HEK293 (cell line): ENCODE results near the gene KIFAP3.

Source experiments
- CTCF ChIA-PET: fragments of 350-600 bp; formaldehyde crosslinking; extraction: SDS; loops from one replicate; lab custom pipeline; 2021; ENCODE audit warnings: antibody characterized with exemption; lab: Yijun Ruan, JAX
- POLR2A ChIA-PET: fragments of 300-600 bp; formaldehyde crosslinking; extraction: SDS; loops from one replicate; lab custom pipeline; 2020; ENCODE audit warnings: antibody characterized with exemption, inconsistent platforms; lab: Yijun Ruan, JAX
- H3K27ac ChIP-seq: fragments of 200-500 bp; sonication (Bioruptor generic); 2 replicates; pipeline ENCODE4 v1.5.1; 2014; ENCODE audit warnings: low read depth, low read length, control low read depth, inconsistent platforms; ENCODE audit errors: extremely low read depth
- H3K36me3 ChIP-seq, 2 experiments: fragments of 200-500 bp in 1 of 2; sonication (Bioruptor generic) in 1 of 2; 1 replicate in 1 of 2; 2 replicates in 1 of 2; pipeline ENCODE4 v1.5.1; 2014 to 2017; ENCODE audit warnings: inconsistent platforms in 2 of 2, low read length in 2 of 2; ENCODE audit not compliant: control insufficient read depth in 2 of 2, insufficient read depth in 1 of 2
- H3K4me1 ChIP-seq: fragments of 200-500 bp; sonication (Bioruptor generic); 2 replicates; pipeline ENCODE4 v1.5.1; 2014; ENCODE audit warnings: mild to moderate bottlenecking, low read length, inconsistent platforms; ENCODE audit not compliant: control insufficient read depth, insufficient read depth
- H3K4me3 ChIP-seq: 2 replicates; pipeline ENCODE4 v1.5.1; 2011; ENCODE audit warnings: low read depth, mild to moderate bottlenecking, control low read depth, low read length, moderate library complexity
- H3K9me3 ChIP-seq: fragments of 200-500 bp; sonication (Bioruptor generic); 2 replicates; pipeline ENCODE4 v1.5.1; 2014; ENCODE audit warnings: low read depth, low read length, inconsistent platforms; ENCODE audit not compliant: control insufficient read depth, insufficient read depth
- AEBP2 ChIP-seq: fragments of 450-650 bp; formaldehyde crosslinking; IDR thresholded peaks from 2 replicates; pipeline ENCODE4 v1.5.1; 2016; ENCODE audit warnings: missing biosample characterization, missing genetic modification characterization, borderline replicate concordance
- BCL11A ChIP-seq: fragments of 450-650 bp; formaldehyde crosslinking; IDR thresholded peaks from 2 replicates; pipeline ENCODE4 v1.5.1; 2016; ENCODE audit warnings: low read depth, missing biosample characterization, missing genetic modification characterization
- BCL6B ChIP-seq: fragments of 450-650 bp; formaldehyde crosslinking; IDR thresholded peaks from 2 replicates; pipeline ENCODE4 v1.5.1; 2017; ENCODE audit warnings: missing biosample characterization, missing genetic modification characterization
- FEZF1 ChIP-seq: fragments of 450-650 bp; formaldehyde crosslinking; IDR thresholded peaks from 2 replicates; pipeline ENCODE4 v1.5.1; 2016; ENCODE audit warnings: missing biosample characterization, missing genetic modification characterization
- KLF10 ChIP-seq: fragments of 450-650 bp; IDR thresholded peaks from 2 replicates; pipeline ENCODE4 v1.5.1; 2018; ENCODE audit warnings: missing biosample characterization, mild to moderate bottlenecking, missing genetic modification characterization
- MZF1 ChIP-seq: fragments of 450-650 bp; formaldehyde crosslinking; IDR thresholded peaks from 2 replicates; pipeline ENCODE4 v1.5.1; 2017; ENCODE audit warnings: missing biosample characterization, missing genetic modification characterization, borderline replicate concordance
- REST ChIP-seq: fragments of 450-650 bp; formaldehyde crosslinking; IDR thresholded peaks from 2 replicates; pipeline ENCODE4 v1.5.1; 2016; ENCODE audit warnings: missing biosample characterization, missing genetic modification characterization
- ZBTB20 ChIP-seq: fragments of 450-650 bp; formaldehyde crosslinking; IDR thresholded peaks from 2 replicates; pipeline ENCODE4 v1.5.1; 2016; ENCODE audit warnings: missing biosample characterization, missing genetic modification characterization
- ZBTB21 ChIP-seq: fragments of 450-650 bp; formaldehyde crosslinking; IDR thresholded peaks from 2 replicates; pipeline ENCODE4 v1.5.1; 2017; ENCODE audit warnings: missing biosample characterization, missing genetic modification characterization
- ZNF112 ChIP-seq: fragments of 450-650 bp; formaldehyde crosslinking; IDR thresholded peaks from 2 replicates; pipeline ENCODE4 v1.5.0; 2017; ENCODE audit warnings: missing biosample characterization, missing genetic modification characterization
- ZNF184 ChIP-seq: fragments of 450-650 bp; IDR thresholded peaks from 2 replicates; pipeline ENCODE4 v1.5.1; 2018; ENCODE audit warnings: missing biosample characterization, mild to moderate bottlenecking, missing genetic modification characterization
- ZNF514 ChIP-seq: fragments of 450-650 bp; formaldehyde crosslinking; IDR thresholded peaks from 2 replicates; pipeline ENCODE4 v1.5.1; 2016; ENCODE audit warnings: missing biosample characterization, missing genetic modification characterization
- ZNF530 ChIP-seq: fragments of 450-650 bp; formaldehyde crosslinking; IDR thresholded peaks from 2 replicates; pipeline ENCODE4 v1.5.1; 2016; ENCODE audit warnings: low read depth, missing biosample characterization, missing genetic modification characterization
- ZNF660 ChIP-seq: fragments of 450-650 bp; IDR thresholded peaks from 2 replicates; pipeline ENCODE4 v1.5.1; 2018; ENCODE audit warnings: missing biosample characterization, mild to moderate bottlenecking, missing genetic modification characterization
- ZNF677 ChIP-seq: fragments of 450-650 bp; IDR thresholded peaks from 2 replicates; pipeline ENCODE4 v1.5.0; 2018; ENCODE audit warnings: missing biosample characterization, mild to moderate bottlenecking, missing genetic modification characterization, moderate library complexity
- ZNF830 ChIP-seq: fragments of 450-650 bp; IDR thresholded peaks from 2 replicates; pipeline ENCODE4 v1.5.0; 2018; ENCODE audit warnings: missing biosample characterization, missing genetic modification characterization, low read depth, mild to moderate bottlenecking, moderate library complexity
- ZSCAN4 ChIP-seq: fragments of 450-650 bp; formaldehyde crosslinking; IDR thresholded peaks from 2 replicates; pipeline ENCODE4 v1.5.1; 2017; ENCODE audit warnings: missing biosample characterization, missing genetic modification characterization
- ZSCAN5A ChIP-seq: fragments of 450-650 bp; formaldehyde crosslinking; IDR thresholded peaks from 2 replicates; pipeline ENCODE4 v1.5.1; 2016; ENCODE audit warnings: missing biosample characterization, missing genetic modification characterization

KIFAP3 gene

GRCh38 chr1:170001266-170001665 is 73.2 kb downstream of the KIFAP3 start:
- no peaks in the 10 kb centered on the region for H3K9me3 ChIP-seq
- no peaks in the 10 kb centered on the region for H3K36me3 ChIP-seq
- ChIA-PET CTCF (no interaction called here), POLR2A (interaction anchor here (0.6 kb wide), 1 partner anchor 1022 kb away, joined by 3 read pairs; no protein-coding TSS in a partner anchor)
- H3K4me3 ChIP-seq = no peak overlapping the region
- peaks cover 10% of the 10 kb centered on the region for H3K4me1 ChIP-seq
- TF ChIP-seq REST (tag by site-specific recombination) (no peak), FEZF1 (tag by site-specific recombination) (peak; percentile 33; the same call in 1 of the 2 replicates)
- no peak overlapping the region for H3K27ac ChIP-seq

GRCh38 chr1:169999761-170000160 is 74.7 kb downstream of the KIFAP3 start:
- Histone ChIP-seq H3K27ac (no peak overlapping the region), H3K36me3 (no peaks in the 10 kb centered on the region), H3K9me3 (no peaks in the 10 kb centered on the region), H3K4me1 (peaks cover 10% of the 10 kb centered on the region), H3K4me3 (no peak overlapping the region)
- ChIA-PET CTCF (interaction anchor here (0.6 kb wide), 1 partner anchor 1970 kb away, joined by 3 read pairs; no protein-coding TSS in a partner anchor), POLR2A (no interaction called here)
- no peak for TF ChIP-seq BCL11A
- TF ChIP-seq MZF1 = no peak
- no peak for TF ChIP-seq ZBTB20
- TF ChIP-seq ZNF830 (tag by site-specific recombination) = no peak
- no peak for TF ChIP-seq ZNF514 (tag by site-specific recombination)
- no peak for TF ChIP-seq ZNF184 (tag by site-specific recombination)
- TF ChIP-seq ZSCAN4 (tag by site-specific recombination) = no peak
- TF ChIP-seq ZSCAN5A (tag by site-specific recombination) = no peak
- no peak for TF ChIP-seq KLF10 (tag by site-specific recombination)
- TF ChIP-seq ZNF660 (tag by site-specific recombination) = no peak
- TF ChIP-seq AEBP2 (tag by site-specific recombination) = no peak
- no peak for TF ChIP-seq BCL6B (tag by site-specific recombination)
- TF ChIP-seq ZBTB21 (tag by site-specific recombination) = no peak
- TF ChIP-seq ZNF677 (tag by site-specific recombination) = no peak
- no peak for TF ChIP-seq ZNF530
- no peak for TF ChIP-seq ZNF112 (tag by site-specific recombination)
